ENCODE results near the gene DUSP10. TPM values are rescaled to one million over a fixed set of nuclear protein-coding genes. Genes with fewer than 3 reads are reported as not detected.

Gene DUSP10
- total RNA-seq, 1 experiment from 2014 or later: 1.6 TPM

GRCh38 chr1:221711656-221712055 lies 30.2 kb downstream of the DUSP10 start:
- ATAC-seq (no peak), DNase-seq (ENCODE audit: low spot score) (no peak)
- TF ChIP-seq ZBTB43 (CRISPR knock-in tag; IDR thresholded peaks at IDR 0.05): no peak
- no peak for TF ChIP-seq ATF2 (CRISPR knock-in tag; IDR thresholded peaks at IDR 0.05; ENCODE audit: borderline replicate concordance, low read depth)
- no peak for TF ChIP-seq ZNF423 (CRISPR knock-in tag; IDR thresholded peaks at IDR 0.05)
- no peak for TF ChIP-seq OVOL2 (CRISPR knock-in tag; IDR thresholded peaks at IDR 0.05; ENCODE audit: borderline replicate concordance)
- TF ChIP-seq ZBTB21 (CRISPR knock-in tag; IDR thresholded peaks at IDR 0.05; ENCODE audit: borderline replicate concordance): no peak
- TF ChIP-seq, protein P1, sequence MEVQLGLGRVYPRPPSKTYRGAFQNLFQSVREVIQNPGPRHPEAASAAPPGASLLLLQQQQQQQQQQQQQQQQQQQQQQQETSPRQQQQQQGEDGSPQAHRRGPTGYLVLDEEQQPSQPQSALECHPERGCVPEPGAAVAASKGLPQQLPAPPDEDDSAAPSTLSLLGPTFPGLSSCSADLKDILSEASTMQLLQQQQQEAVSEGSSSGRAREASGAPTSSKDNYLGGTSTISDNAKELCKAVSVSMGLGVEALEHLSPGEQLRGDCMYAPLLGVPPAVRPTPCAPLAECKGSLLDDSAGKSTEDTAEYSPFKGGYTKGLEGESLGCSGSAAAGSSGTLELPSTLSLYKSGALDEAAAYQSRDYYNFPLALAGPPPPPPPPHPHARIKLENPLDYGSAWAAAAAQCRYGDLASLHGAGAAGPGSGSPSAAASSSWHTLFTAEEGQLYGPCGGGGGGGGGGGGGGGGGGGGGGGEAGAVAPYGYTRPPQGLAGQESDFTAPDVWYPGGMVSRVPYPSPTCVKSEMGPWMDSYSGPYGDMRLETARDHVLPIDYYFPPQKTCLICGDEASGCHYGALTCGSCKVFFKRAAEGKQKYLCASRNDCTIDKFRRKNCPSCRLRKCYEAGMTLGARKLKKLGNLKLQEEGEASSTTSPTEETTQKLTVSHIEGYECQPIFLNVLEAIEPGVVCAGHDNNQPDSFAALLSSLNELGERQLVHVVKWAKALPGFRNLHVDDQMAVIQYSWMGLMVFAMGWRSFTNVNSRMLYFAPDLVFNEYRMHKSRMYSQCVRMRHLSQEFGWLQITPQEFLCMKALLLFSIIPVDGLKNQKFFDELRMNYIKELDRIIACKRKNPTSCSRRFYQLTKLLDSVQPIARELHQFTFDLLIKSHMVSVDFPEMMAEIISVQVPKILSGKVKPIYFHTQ (CRISPR knock-in tag; IDR thresholded peaks at IDR 0.05): no peak
- TF ChIP-seq SMAD4 (CRISPR knock-in tag; IDR thresholded peaks at IDR 0.05): no peak
- TF ChIP-seq MLX (CRISPR knock-in tag; IDR thresholded peaks at IDR 0.05): no peak
- ChIA-PET CTCF (no interaction called here), POLR2A (no interaction called here)
- Mint-ChIP-seq H3K9me3 (peaks cover 11% of the 10 kb centered on the region), H3K36me3 (peaks cover 9% of the 10 kb centered on the region; the same call in 1 of the 2 replicates), H3K4me1 (peaks cover 41% of the 10 kb centered on the region), H3K4me3 (no peak overlapping the region), H3K27ac (no peak overlapping the region), H3K27me3 (ENCODE audit: low read depth) (peaks cover 30% of the 10 kb centered on the region)

GRCh38 chr1:221711063-221711577 lies 30.8 kb downstream of the DUSP10 start:
- no peak for TF ChIP-seq CREB1 (CRISPR knock-in tag; IDR thresholded peaks at IDR 0.05)
- TF ChIP-seq NR3C1 (CRISPR knock-in tag; conservative IDR thresholded peaks at IDR 0.05; ENCODE audit: low read depth): no peak
- no peak for TF ChIP-seq CDX4 (CRISPR knock-in tag; IDR thresholded peaks at IDR 0.05; ENCODE audit: borderline replicate concordance)
- TF ChIP-seq SMAD4 (CRISPR knock-in tag; IDR thresholded peaks at IDR 0.05): no peak
- TF ChIP-seq E2F1 (CRISPR knock-in tag; IDR thresholded peaks at IDR 0.05): no peak
- TF ChIP-seq MLX (CRISPR knock-in tag; IDR thresholded peaks at IDR 0.05): no peak
- TF ChIP-seq SP1 (CRISPR knock-in tag; conservative IDR thresholded peaks at IDR 0.05): no peak
- no peak for TF ChIP-seq ATF2 (CRISPR knock-in tag; IDR thresholded peaks at IDR 0.05; ENCODE audit: borderline replicate concordance, low read depth)
- TF ChIP-seq, protein P2, sequence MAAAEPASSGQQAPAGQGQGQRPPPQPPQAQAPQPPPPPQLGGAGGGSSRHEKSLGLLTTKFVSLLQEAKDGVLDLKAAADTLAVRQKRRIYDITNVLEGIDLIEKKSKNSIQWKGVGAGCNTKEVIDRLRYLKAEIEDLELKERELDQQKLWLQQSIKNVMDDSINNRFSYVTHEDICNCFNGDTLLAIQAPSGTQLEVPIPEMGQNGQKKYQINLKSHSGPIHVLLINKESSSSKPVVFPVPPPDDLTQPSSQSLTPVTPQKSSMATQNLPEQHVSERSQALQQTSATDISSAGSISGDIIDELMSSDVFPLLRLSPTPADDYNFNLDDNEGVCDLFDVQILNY (CRISPR knock-in tag; IDR thresholded peaks at IDR 0.05): no peak
- TF ChIP-seq MXD4 (CRISPR knock-in tag; IDR thresholded peaks at IDR 0.05; ENCODE audit: borderline replicate concordance): no peak
- TF ChIP-seq CREM (CRISPR knock-in tag; IDR thresholded peaks at IDR 0.05): no peak
- TF ChIP-seq ZBTB21 (CRISPR knock-in tag; IDR thresholded peaks at IDR 0.05; ENCODE audit: borderline replicate concordance): no peak
- TF ChIP-seq ZNF263 (CRISPR knock-in tag; IDR thresholded peaks at IDR 0.05; ENCODE audit: low read depth): no peak
- TF ChIP-seq RELA (CRISPR knock-in tag; IDR thresholded peaks at IDR 0.05; ENCODE audit: borderline replicate concordance): no peak
- no peak for TF ChIP-seq NFE2L1 (CRISPR knock-in tag; IDR thresholded peaks at IDR 0.05)
- TF ChIP-seq ZBTB43 (CRISPR knock-in tag; IDR thresholded peaks at IDR 0.05): no peak
- H3K27me3 Mint-ChIP-seq (ENCODE audit: low read depth): peaks cover 24% of the 10 kb centered on the region
- no peak for ATAC-seq
- no peak overlapping the region for H3K27ac Mint-ChIP-seq
- H3K36me3 Mint-ChIP-seq: peaks cover 9% of the 10 kb centered on the region; the same call in 1 of the 2 replicates
- H3K4me3 Mint-ChIP-seq: no peak overlapping the region
- no peak for DNase-seq (ENCODE audit: low spot score)
- H3K9me3 Mint-ChIP-seq: peaks cover 11% of the 10 kb centered on the region
- ChIA-PET POLR2A (no interaction called here), CTCF (no interaction called here)
- peaks cover 36% of the 10 kb centered on the region for H3K4me1 Mint-ChIP-seq
